HepG2 (cell line): Measurements from ENCODE around the gene TMEM143. TPM values are rescaled to one million over a fixed set of nuclear protein-coding genes. Genes with fewer than 3 reads are reported as not detected.

Experiments
- ELF4 ChIP-seq: sonication (generic); formaldehyde crosslinking; IDR thresholded peaks from 2 replicates; pipeline ENCODE4 v1.5.0; 2020; ENCODE audit warnings: missing genetic modification reagents, mild to moderate bottlenecking, moderate library complexity, borderline replicate concordance
- PATZ1 ChIP-seq: sonication (generic); formaldehyde crosslinking; IDR thresholded peaks from 2 replicates; pipeline ENCODE4 v1.4.0; 2020; ENCODE audit warnings: missing genetic modification reagents
- SNAPC4 ChIP-seq: sonication (generic); formaldehyde crosslinking; IDR thresholded peaks from 2 replicates; pipeline ENCODE4 v1.4.0; 2020; ENCODE audit warnings: mild to moderate bottlenecking, missing genetic modification reagents
- SP5 ChIP-seq: IDR thresholded peaks from 2 replicates; pipeline ENCODE4 v1.6.1; 2016; ENCODE audit warnings: low read depth, borderline replicate concordance
- THAP9 ChIP-seq: sonication (generic); formaldehyde crosslinking; IDR thresholded peaks from 2 replicates; pipeline ENCODE4; 2020; ENCODE audit warnings: missing genetic modification reagents, mild to moderate bottlenecking, borderline replicate concordance
- ZNF468 ChIP-seq: sonication (generic); formaldehyde crosslinking; IDR thresholded peaks from 2 replicates; pipeline ENCODE4 v1.8.0; 2022; ENCODE audit warnings: mild to moderate bottlenecking, moderate library complexity, missing genetic modification reagents
- ZNF691 ChIP-seq: sonication (generic); formaldehyde crosslinking; IDR thresholded peaks from 2 replicates; pipeline ENCODE4 v1.4.0; 2020; ENCODE audit warnings: missing genetic modification reagents, low read depth, mild to moderate bottlenecking, borderline replicate concordance
- ZSCAN31 ChIP-seq: sonication (generic); formaldehyde crosslinking; IDR thresholded peaks from 2 replicates; pipeline ENCODE4 v1.5.0; 2020; ENCODE audit warnings: low read depth, mild to moderate bottlenecking, missing genetic modification reagents
- polyA plus RNA-seq, 8 experiments: library from polyadenylated mRNA; depleted of rRNA in 3 of 8; stranded (reverse) in 7 of 8; unstranded in 1 of 8; fragments of >200 nt; fragmentation: Illumina TruSeq in 4 of 8; extraction: Trizol in 4 of 8; gene quantifications; 2 replicates each; pipeline versions ENCODE4 v1.2.1 to v1.2.3, GENCODE V29; 2011 to 2016; ENCODE audit warnings: low read depth in 4 of 8, missing spikeins in 1 of 8, mixed read lengths in 1 of 8; ENCODE audit not compliant: insufficient read depth in 1 of 8
- total RNA-seq, 5 experiments: library from RNA; depleted of rRNA; stranded (reverse); fragments of >200 nt; fragmentation: Illumina TruSeq; extraction: Trizol; gene quantifications; 2 replicates each; pipeline ENCODE4 v1.2.3, GENCODE V29; 2016; ENCODE audit warnings: low read depth in 1 of 5
- TF ChIP-seq, protein P1 (sequence below): sonication (generic); formaldehyde crosslinking; IDR thresholded peaks from 2 replicates; pipeline ENCODE4 v1.5.1; 2020; ENCODE audit warnings: missing genetic modification reagents, mild to moderate bottlenecking, borderline replicate concordance
- TF ChIP-seq, protein P2 (sequence below): sonication (generic); formaldehyde crosslinking; IDR thresholded peaks from 2 replicates; pipeline ENCODE4 v1.8.0; 2022; ENCODE audit warnings: missing genetic modification reagents, mild to moderate bottlenecking, inconsistent platforms, borderline replicate concordance
- TF ChIP-seq, protein P3 (sequence below): sonication (generic); formaldehyde crosslinking; conservative IDR thresholded peaks from 2 replicates; pipeline ENCODE4 v1.5.0; 2020; ENCODE audit warnings: missing genetic modification reagents

The TMEM143 gene
- total and polyA plus RNA-seq, 2 of the 13 experiments (the other 11 are each of a cell fraction or from before 2014, with no cell fraction given): 7.7 to 11.3 TPM

GRCh38 chr19:48363500-48363809, 285 bp downstream of the TMEM143 start (continued):
- TF ChIP-seq SNAPC4 (CRISPR knock-in tag) (no peak; the same call in 1 of the 2 replicates), ZNF468 (CRISPR knock-in tag) (no peak), THAP9 (CRISPR knock-in tag) (peak; percentile 55; the same call in 1 of the 2 replicates), ELF4 (CRISPR knock-in tag) (no peak), ZNF691 (no peak), PATZ1 (no peak; the same call in 1 of the 2 replicates), SP5 (CRISPR knock-in tag) (0 out of 2 replicates have a peak, but pooled peaks have one; percentile 5), ZSCAN31 (CRISPR knock-in tag) (no peak)
- TF ChIP-seq, protein P1, sequence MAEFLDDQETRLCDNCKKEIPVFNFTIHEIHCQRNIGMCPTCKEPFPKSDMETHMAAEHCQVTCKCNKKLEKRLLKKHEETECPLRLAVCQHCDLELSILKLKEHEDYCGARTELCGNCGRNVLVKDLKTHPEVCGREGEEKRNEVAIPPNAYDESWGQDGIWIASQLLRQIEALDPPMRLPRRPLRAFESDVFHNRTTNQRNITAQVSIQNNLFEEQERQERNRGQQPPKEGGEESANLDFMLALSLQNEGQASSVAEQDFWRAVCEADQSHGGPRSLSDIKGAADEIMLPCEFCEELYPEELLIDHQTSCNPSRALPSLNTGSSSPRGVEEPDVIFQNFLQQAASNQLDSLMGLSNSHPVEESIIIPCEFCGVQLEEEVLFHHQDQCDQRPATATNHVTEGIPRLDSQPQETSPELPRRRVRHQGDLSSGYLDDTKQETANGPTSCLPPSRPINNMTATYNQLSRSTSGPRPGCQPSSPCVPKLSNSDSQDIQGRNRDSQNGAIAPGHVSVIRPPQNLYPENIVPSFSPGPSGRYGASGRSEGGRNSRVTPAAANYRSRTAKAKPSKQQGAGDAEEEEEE (CRISPR knock-in tag): no peak
- TF ChIP-seq, protein P2, sequence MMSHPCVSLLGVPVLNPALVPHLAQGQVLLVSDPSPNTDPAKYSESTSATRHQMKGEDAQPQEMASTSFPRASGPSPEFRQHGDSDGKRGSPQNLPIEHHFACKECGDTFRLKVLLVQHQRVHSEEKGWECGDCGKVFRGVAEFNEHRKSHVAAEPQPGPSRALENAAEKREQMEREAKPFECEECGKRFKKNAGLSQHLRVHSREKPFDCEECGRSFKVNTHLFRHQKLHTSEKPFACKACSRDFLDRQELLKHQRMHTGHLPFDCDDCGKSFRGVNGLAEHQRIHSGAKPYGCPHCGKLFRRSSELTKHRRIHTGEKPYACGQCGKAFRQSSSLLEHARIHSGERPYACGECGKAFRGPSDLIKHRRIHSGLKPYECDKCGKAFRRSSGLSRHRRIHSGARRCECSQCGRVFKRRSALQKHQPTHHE (CRISPR knock-in tag): no peak
- TF ChIP-seq, protein P3, sequence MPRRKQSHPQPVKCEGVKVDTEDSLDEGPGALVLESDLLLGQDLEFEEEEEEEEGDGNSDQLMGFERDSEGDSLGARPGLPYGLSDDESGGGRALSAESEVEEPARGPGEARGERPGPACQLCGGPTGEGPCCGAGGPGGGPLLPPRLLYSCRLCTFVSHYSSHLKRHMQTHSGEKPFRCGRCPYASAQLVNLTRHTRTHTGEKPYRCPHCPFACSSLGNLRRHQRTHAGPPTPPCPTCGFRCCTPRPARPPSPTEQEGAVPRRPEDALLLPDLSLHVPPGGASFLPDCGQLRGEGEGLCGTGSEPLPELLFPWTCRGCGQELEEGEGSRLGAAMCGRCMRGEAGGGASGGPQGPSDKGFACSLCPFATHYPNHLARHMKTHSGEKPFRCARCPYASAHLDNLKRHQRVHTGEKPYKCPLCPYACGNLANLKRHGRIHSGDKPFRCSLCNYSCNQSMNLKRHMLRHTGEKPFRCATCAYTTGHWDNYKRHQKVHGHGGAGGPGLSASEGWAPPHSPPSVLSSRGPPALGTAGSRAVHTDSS (CRISPR knock-in tag): 0 out of 2 replicates have a peak, but pooled peaks have one; percentile 29
